HG03342 (cell line): ENCODE measurements around the gene CCDC178.

Experiments used
- ATAC-seq: cut with Tn5 transposase; IDR thresholded peaks from one replicate; pipeline ENCODE4 v1.9.1; 2021; ENCODE audit warnings: mild to moderate bottlenecking, moderate library complexity; ENCODE audit not compliant: unreplicated experiment

The CCDC178 gene

GRCh38 chr18:32929213-32929612 is 511.3 kb downstream of the CCDC178 start:
- no peak for ATAC-seq

GRCh38 chr18:32922951-32923430 is 517.5 kb downstream of the CCDC178 start:
- no peak for ATAC-seq

GRCh38 chr18:32920796-32921787 is 519.4 kb downstream of the CCDC178 start:
- ATAC-seq, result no peak

- peak; percentile 99 for ATAC-seq
Observed at GRCh38 chr18:32919799-32920198, 520.7 kb downstream of the CCDC178 start.

- ATAC-seq, result no peak
Observed at GRCh38 chr18:32918692-32919250, 521.8 kb downstream of the CCDC178 start.

- no peak for ATAC-seq
Observed at GRCh38 chr18:32915516-32915915, 525.0 kb downstream of the CCDC178 start.

- no peak for ATAC-seq
Observed at GRCh38 chr18:32911660-32912284, 528.7 kb downstream of the CCDC178 start.

- no peak for ATAC-seq
Observed at GRCh38 chr18:32910694-32911296, 529.7 kb downstream of the CCDC178 start.

- ATAC-seq, result no peak
Observed at GRCh38 chr18:32909798-32910561, 530.5 kb downstream of the CCDC178 start.

GRCh38 chr18:32908424-32908805 is 532.1 kb downstream of the CCDC178 start:
- no peak for ATAC-seq

- ATAC-seq, result no peak
Observed at GRCh38 chr18:32907648-32908423, 532.7 kb downstream of the CCDC178 start.

- ATAC-seq, result no peak
Observed at GRCh38 chr18:32907311-32907585, 533.3 kb downstream of the CCDC178 start.

GRCh38 chr18:32906506-32907310 is 533.8 kb downstream of the CCDC178 start:
- no peak for ATAC-seq

GRCh38 chr18:32905651-32906050 is 534.9 kb downstream of the CCDC178 start:
- ATAC-seq, result no peak

- no peak for ATAC-seq
Observed at GRCh38 chr18:32902568-32903330, 537.8 kb downstream of the CCDC178 start.

- no peak for ATAC-seq
Observed at GRCh38 chr18:32899819-32900218, 540.7 kb downstream of the CCDC178 start.

GRCh38 chr18:32896776-32897547 is 543.6 kb downstream of the CCDC178 start:
- no peak for ATAC-seq

GRCh38 chr18:32893915-32894314 is 546.6 kb downstream of the CCDC178 start:
- ATAC-seq, result no peak
